ENCODE data around the gene CACNA1D.

GRCh38 chr3:53789459-53789858 is 295.0 kb downstream of the CACNA1D start:
- TF ChIP-seq CTCF (IDR thresholded peaks at IDR 0.05; ENCODE audit: insufficient read depth, low read length, poor library complexity, severe bottlenecking): no peak
- TF ChIP-seq EZH2phosphoT487 (conservative IDR thresholded peaks at IDR 0.05; ENCODE audit: low read length): no peak

Data from SU-DHL-6 (cell line).